GM12892 (cell line): ENCODE measurements around the gene GRM7.

Experiments used
- DNase-seq: peaks from one replicate; pipeline ENCODE4 v3.0.0; 2011; ENCODE audit not compliant: insufficient read length
- FAIRE-seq: peaks from 2 replicates; lab custom pipeline; 2011; peaks lifted over from hg19 to GRCh38; lab: Jason Lieb, UNC
- POLR2A ChIP-seq: IDR thresholded peaks from 2 replicates; pipeline ENCODE4 v1.6.1; 2011; ENCODE audit warnings: low read depth, low read length, control low read depth
- POLR2AphosphoS5 ChIP-seq: IDR thresholded peaks from 2 replicates; pipeline ENCODE4 v1.6.1; 2011; ENCODE audit warnings: low read depth, low read length, control low read depth
- TAF1 ChIP-seq: IDR thresholded peaks from 2 replicates; pipeline ENCODE4 v1.6.1; 2011; ENCODE audit warnings: low read depth, mild to moderate bottlenecking, control low read depth, low read length, borderline replicate concordance

Gene GRM7

GRCh38 chr3:7663771-7664170 lies 802.9 kb downstream of the GRM7 start:
- DNase-seq (no peak), FAIRE-seq (no peak)
- TF ChIP-seq TAF1 (no peak), POLR2A (no peak)

- DNase-seq, result no peak
- FAIRE-seq, result no peak
- no peak for TF ChIP-seq POLR2A
- TF ChIP-seq POLR2AphosphoS5, result no peak
- no peak for TF ChIP-seq TAF1
Measured at GRCh38 chr3:7667774-7668173, 806.9 kb downstream of the GRM7 start.

- no peak for FAIRE-seq
- no peak for TF ChIP-seq POLR2AphosphoS5
- no peak for TF ChIP-seq POLR2A
- TF ChIP-seq TAF1, result no peak
- no peak for DNase-seq
Measured at GRCh38 chr3:7669641-7670040, 808.7 kb downstream of the GRM7 start.

GRCh38 chr3:7678521-7678920 lies 817.6 kb downstream of the GRM7 start:
- TF ChIP-seq TAF1 (no peak), POLR2AphosphoS5 (no peak), POLR2A (no peak)
- DNase-seq (no peak), FAIRE-seq (no peak)

GRCh38 chr3:7682822-7683229 lies 821.9 kb downstream of the GRM7 start:
- DNase-seq, result no peak
- no peak for TF ChIP-seq TAF1
- no peak for TF ChIP-seq POLR2A
- no peak for TF ChIP-seq POLR2AphosphoS5
- FAIRE-seq, result no peak

GRCh38 chr3:7683426-7683825 lies 822.5 kb downstream of the GRM7 start:
- no peak for DNase-seq

GRCh38 chr3:7684182-7684715 lies 823.3 kb downstream of the GRM7 start:
- TF ChIP-seq POLR2AphosphoS5 (no peak), POLR2A (no peak), TAF1 (no peak)
- no peak for DNase-seq
- no peak for FAIRE-seq

More at GRCh38 chr3:7683426-7683825, 822.5 kb downstream of the GRM7 start:
- no peak for FAIRE-seq
- no peak for TF ChIP-seq TAF1
- TF ChIP-seq POLR2A, result no peak
- no peak for TF ChIP-seq POLR2AphosphoS5

- no peak for FAIRE-seq
Measured at GRCh38 chr3:7687428-7688147, 826.7 kb downstream of the GRM7 start.

GRCh38 chr3:7692866-7693265 lies 832.0 kb downstream of the GRM7 start:
- TF ChIP-seq TAF1 (no peak), POLR2A (no peak), POLR2AphosphoS5 (no peak)
- DNase-seq, result no peak
- FAIRE-seq, result no peak

More at GRCh38 chr3:7687428-7688147, 826.7 kb downstream of the GRM7 start:
- TF ChIP-seq POLR2A (no peak), TAF1 (no peak), POLR2AphosphoS5 (no peak)
- DNase-seq, result no peak

GRCh38 chr3:7693976-7694375 lies 833.1 kb downstream of the GRM7 start:
- no peak for DNase-seq
- FAIRE-seq, result no peak
- no peak for TF ChIP-seq POLR2AphosphoS5
- no peak for TF ChIP-seq TAF1
- TF ChIP-seq POLR2A, result no peak

GRCh38 chr3:7695049-7695448 lies 834.1 kb downstream of the GRM7 start:
- TF ChIP-seq TAF1 (no peak), POLR2AphosphoS5 (no peak), POLR2A (no peak)
- no peak for FAIRE-seq
- DNase-seq, result no peak

- TF ChIP-seq POLR2AphosphoS5 (no peak), POLR2A (no peak), TAF1 (no peak)
- FAIRE-seq (no peak), DNase-seq (no peak)
Measured at GRCh38 chr3:7696320-7696719, 835.4 kb downstream of the GRM7 start.

GRCh38 chr3:7697548-7697947 lies 836.6 kb downstream of the GRM7 start:
- FAIRE-seq (no peak), DNase-seq (no peak)
- no peak for TF ChIP-seq POLR2A
- no peak for TF ChIP-seq POLR2AphosphoS5
- no peak for TF ChIP-seq TAF1
